HG02759 (cell line): Measurements from ENCODE around the gene MSI2.

Experiments used
- ATAC-seq: cut with Tn5 transposase; IDR thresholded peaks from one replicate; pipeline ENCODE4 v1.9.1; 2021; ENCODE audit warnings: mild to moderate bottlenecking, moderate library complexity; ENCODE audit not compliant: unreplicated experiment

MSI2 gene

GRCh38 chr17:57468932-57469775 is 212.8 kb downstream of the MSI2 start:
- peak; percentile 71 for ATAC-seq

- ATAC-seq, result no peak
Observed at GRCh38 chr17:57470906-57471305, 214.6 kb downstream of the MSI2 start.

GRCh38 chr17:57471868-57472368 is 215.6 kb downstream of the MSI2 start:
- no peak for ATAC-seq

GRCh38 chr17:57475796-57476195 is 219.5 kb downstream of the MSI2 start:
- ATAC-seq, result no peak

- ATAC-seq, result no peak
Observed at GRCh38 chr17:57477522-57478362, 221.4 kb downstream of the MSI2 start.

GRCh38 chr17:57478478-57479250 is 222.3 kb downstream of the MSI2 start:
- ATAC-seq, result no peak

- peak; percentile 47 for ATAC-seq
Observed at GRCh38 chr17:57480438-57481196, 224.3 kb downstream of the MSI2 start.

GRCh38 chr17:57481910-57482391 is 225.6 kb downstream of the MSI2 start:
- ATAC-seq, result no peak

GRCh38 chr17:57482657-57483056 is 226.3 kb downstream of the MSI2 start:
- ATAC-seq, result no peak

GRCh38 chr17:57484081-57484666 is 227.9 kb downstream of the MSI2 start:
- no peak for ATAC-seq

GRCh38 chr17:57484826-57485565 is 228.7 kb downstream of the MSI2 start:
- ATAC-seq, result no peak

GRCh38 chr17:57485566-57485865 is 229.2 kb downstream of the MSI2 start:
- no peak for ATAC-seq

GRCh38 chr17:57485916-57486881 is 229.9 kb downstream of the MSI2 start:
- ATAC-seq, result no peak

- no peak for ATAC-seq
Observed at GRCh38 chr17:57486882-57487301, 230.6 kb downstream of the MSI2 start.

- ATAC-seq, result no peak
Observed at GRCh38 chr17:57487573-57487972, 231.2 kb downstream of the MSI2 start.

- ATAC-seq, result no peak
Observed at GRCh38 chr17:57488856-57489255, 232.5 kb downstream of the MSI2 start.

GRCh38 chr17:57489321-57489720 is 233.0 kb downstream of the MSI2 start:
- no peak for ATAC-seq
